NCI-H1092 (cell line): ENCODE results near the gene RCC1.
"Not testable (repeated sequence)": the region's sequence is repeated elsewhere in the genome, so short reads cannot be mapped to it uniquely, and the experiment has no call there.

Experiments used
- DNase-seq: peaks from one replicate; lab custom pipeline; 2025; lab: John Stamatoyannopoulos, UW

Gene RCC1

GRCh38 chr1:28545246-28545628 is 39.4 kb downstream of the RCC1 start:
- DNase-seq: no peak

GRCh38 chr1:28548318-28548717 is 42.5 kb downstream of the RCC1 start:
- DNase-seq: no peak

GRCh38 chr1:28551381-28551780 is 45.5 kb downstream of the RCC1 start:
- DNase-seq: no peak

GRCh38 chr1:28552758-28553663 is 47.2 kb downstream of the RCC1 start, which contains the start of gene TRNAU1AP:
Gene TRNAU1AP, plus strand, starts transcription at chr1:28553085. Its CDS starts 26 bp downstream, at chr1:28553111.
- DNase-seq: peak; percentile 97

- DNase-seq: no peak
These were observed 55.0 kb downstream of the RCC1 start for GRCh38 chr1:28560886-28561285.

GRCh38 chr1:28564310-28564709 is 58.5 kb downstream of the RCC1 start:
- DNase-seq: no peak

GRCh38 chr1:28565040-28565439 is 59.2 kb downstream of the RCC1 start:
- DNase-seq: no peak

- no peak for DNase-seq
These were observed 59.9 kb downstream of the RCC1 start for GRCh38 chr1:28565726-28566125.

- DNase-seq: no peak
These were observed 61.1 kb downstream of the RCC1 start for GRCh38 chr1:28566931-28567330.

- DNase-seq: no peak
These were observed 66.1 kb downstream of the RCC1 start for GRCh38 chr1:28571911-28572310.

GRCh38 chr1:28572891-28573290 is 67.0 kb downstream of the RCC1 start:
- not testable (repeated sequence) for DNase-seq

GRCh38 chr1:28573564-28573963 is 67.7 kb downstream of the RCC1 start:
- no peak for DNase-seq

- no peak for DNase-seq
These were observed 71.3 kb downstream of the RCC1 start for GRCh38 chr1:28577052-28577678.

- no peak for DNase-seq
These were observed 72.1 kb downstream of the RCC1 start for GRCh38 chr1:28577738-28578536.

- no peak for DNase-seq
These were observed 72.9 kb downstream of the RCC1 start for GRCh38 chr1:28578696-28579218.

GRCh38 chr1:28579401-28579800 is 73.6 kb downstream of the RCC1 start:
- DNase-seq: no peak

- DNase-seq: peak; percentile 41
These were observed 75.1 kb downstream of the RCC1 start for GRCh38 chr1:28580722-28581530.

- peak; percentile 96 for DNase-seq
These were observed 75.8 kb downstream of the RCC1 start for GRCh38 chr1:28581531-28582247.

GRCh38 chr1:28582248-28582615 is 76.4 kb downstream of the RCC1 start:
- DNase-seq: no peak

- DNase-seq: not testable (repeated sequence)
These were observed 80.9 kb downstream of the RCC1 start for GRCh38 chr1:28586585-28587391.
